Mucosa of descending colon (tissue), 3 donors: ENCODE results near the gene SLC16A12. TPM values are rescaled to one million over a fixed set of nuclear protein-coding genes. Genes with fewer than 3 reads are reported as not detected.

Source experiments
- ATAC-seq: fragments of 200-7000 bp; cut with Tn5 transposase; one replicate; pipeline ENCODE4 v1.9.1; 2020; ENCODE audit warnings: mild to moderate bottlenecking, moderate library complexity
- DNase-seq, 3 donors: peaks; one replicate each; pipeline ENCODE4 v3.0.0-alpha.2; 2020
- H3K36me3 ChIP-seq: fragments of 200-600 bp; one replicate; pipeline ENCODE4 v1.8.0; 2021; ENCODE audit warnings: low read depth, mild to moderate bottlenecking
- H3K4me1 ChIP-seq: fragments of 200-600 bp; one replicate; pipeline ENCODE4 v1.8.0; 2021; ENCODE audit warnings: low read depth, mild to moderate bottlenecking
- H3K4me3 ChIP-seq: fragments of 200-600 bp; one replicate; pipeline ENCODE4 v1.8.0; 2021; ENCODE audit warnings: mild to moderate bottlenecking
- H3K9me3 ChIP-seq: fragments of 200-600 bp; one replicate; pipeline ENCODE4 v1.8.0; 2021; ENCODE audit warnings: mild to moderate bottlenecking
- intact Hi-C, 2 donors: fragments of 100-400 bp; cut with DNase I in 1 of 2; cut with micrococcal nuclease in 1 of 2; formaldehyde crosslinking; loops; one replicate each; pipeline versions ENCODE4 v1.11.0 to v1.11.1; 2022; cut with DNase I, micrococcal nuclease
- total RNA-seq, 3 donors: library from RNA; stranded (reverse); fragmentation: NEBNext Ultra II Directional in 2 of 3; extraction: Animal tissue kit (Norgen Biotek cat#: 25700) in 2 of 3; gene quantifications; one replicate each; pipeline versions ENCODE4 v1.2.1 to v1.2.4, GENCODE V29; 2021 to 2023
- TF ChIP-seq, protein P1 (sequence below): fragments of 200-600 bp; IDR thresholded peaks from one replicate; pipeline ENCODE4 v1.8.0; 2022; ENCODE audit warnings: antibody characterized with exemption, mild to moderate bottlenecking
- donor health status: DM: no; HTN: no; CAD: no; lungs with moderate emphysema.
- donor health status: DM: no; HTN: no; CAD: no.
- donor health status: DM: no; HTN: yes; CAD: no.

SLC16A12 gene
- total RNA-seq, 3 donors from 2014 or later, result 0.12 to 0.47 (median 0.23) TPM

GRCh38 chr10:89468191-89468965 lies 67.0 kb downstream of the SLC16A12 start:
- Histone ChIP-seq H3K4me1 (no peaks in the 10 kb centered on the region), H3K36me3 (no peaks in the 10 kb centered on the region), H3K4me3 (no peak overlapping the region), H3K9me3 (no peaks in the 10 kb centered on the region)
- ATAC-seq, result no peak
- intact Hi-C loops, result no loop called here
- no peak for DNase-seq
- TF ChIP-seq, protein P1, sequence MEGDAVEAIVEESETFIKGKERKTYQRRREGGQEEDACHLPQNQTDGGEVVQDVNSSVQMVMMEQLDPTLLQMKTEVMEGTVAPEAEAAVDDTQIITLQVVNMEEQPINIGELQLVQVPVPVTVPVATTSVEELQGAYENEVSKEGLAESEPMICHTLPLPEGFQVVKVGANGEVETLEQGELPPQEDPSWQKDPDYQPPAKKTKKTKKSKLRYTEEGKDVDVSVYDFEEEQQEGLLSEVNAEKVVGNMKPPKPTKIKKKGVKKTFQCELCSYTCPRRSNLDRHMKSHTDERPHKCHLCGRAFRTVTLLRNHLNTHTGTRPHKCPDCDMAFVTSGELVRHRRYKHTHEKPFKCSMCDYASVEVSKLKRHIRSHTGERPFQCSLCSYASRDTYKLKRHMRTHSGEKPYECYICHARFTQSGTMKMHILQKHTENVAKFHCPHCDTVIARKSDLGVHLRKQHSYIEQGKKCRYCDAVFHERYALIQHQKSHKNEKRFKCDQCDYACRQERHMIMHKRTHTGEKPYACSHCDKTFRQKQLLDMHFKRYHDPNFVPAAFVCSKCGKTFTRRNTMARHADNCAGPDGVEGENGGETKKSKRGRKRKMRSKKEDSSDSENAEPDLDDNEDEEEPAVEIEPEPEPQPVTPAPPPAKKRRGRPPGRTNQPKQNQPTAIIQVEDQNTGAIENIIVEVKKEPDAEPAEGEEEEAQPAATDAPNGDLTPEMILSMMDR, result no peak

DNA sequence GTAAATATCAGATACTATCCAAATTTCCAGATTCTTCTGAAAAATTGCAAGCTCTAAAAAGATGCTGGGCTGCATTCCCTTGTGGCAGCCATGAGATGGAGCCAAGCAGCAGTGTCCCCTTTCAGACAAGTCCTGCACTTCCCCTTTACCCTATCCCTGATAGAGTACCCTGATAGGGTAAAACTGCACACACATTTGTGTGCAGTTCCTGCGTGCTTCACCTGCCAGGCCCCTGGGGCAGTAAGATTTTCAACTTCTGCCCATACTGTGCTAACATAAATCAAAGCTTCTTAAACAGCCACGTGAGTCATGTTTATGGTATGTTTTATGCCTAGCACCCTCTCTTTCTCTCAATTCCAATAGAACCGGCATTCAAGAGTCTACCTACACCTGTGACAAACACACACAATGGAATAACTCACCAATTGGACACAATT lies 68.8 kb downstream of the SLC16A12 start:
- Histone ChIP-seq H3K4me3 (no peak overlapping the region), H3K4me1 (no peaks in the 10 kb centered on the region), H3K36me3 (no peaks in the 10 kb centered on the region), H3K9me3 (no peaks in the 10 kb centered on the region)
- peak; percentile 44 for ATAC-seq
- intact Hi-C loops, result no loop called here
- TF ChIP-seq, protein P1, result no peak
- DNase-seq, result no peak

GRCh38 chr10:89465196-89465595 lies 70.2 kb downstream of the SLC16A12 start:
- intact Hi-C loops, result no loop called here
- ATAC-seq (no peak), DNase-seq (no peak)
- Histone ChIP-seq H3K36me3 (no peaks in the 10 kb centered on the region), H3K4me3 (no peak overlapping the region), H3K4me1 (no peaks in the 10 kb centered on the region), H3K9me3 (no peaks in the 10 kb centered on the region)
- TF ChIP-seq, protein P1, result no peak

DNA sequence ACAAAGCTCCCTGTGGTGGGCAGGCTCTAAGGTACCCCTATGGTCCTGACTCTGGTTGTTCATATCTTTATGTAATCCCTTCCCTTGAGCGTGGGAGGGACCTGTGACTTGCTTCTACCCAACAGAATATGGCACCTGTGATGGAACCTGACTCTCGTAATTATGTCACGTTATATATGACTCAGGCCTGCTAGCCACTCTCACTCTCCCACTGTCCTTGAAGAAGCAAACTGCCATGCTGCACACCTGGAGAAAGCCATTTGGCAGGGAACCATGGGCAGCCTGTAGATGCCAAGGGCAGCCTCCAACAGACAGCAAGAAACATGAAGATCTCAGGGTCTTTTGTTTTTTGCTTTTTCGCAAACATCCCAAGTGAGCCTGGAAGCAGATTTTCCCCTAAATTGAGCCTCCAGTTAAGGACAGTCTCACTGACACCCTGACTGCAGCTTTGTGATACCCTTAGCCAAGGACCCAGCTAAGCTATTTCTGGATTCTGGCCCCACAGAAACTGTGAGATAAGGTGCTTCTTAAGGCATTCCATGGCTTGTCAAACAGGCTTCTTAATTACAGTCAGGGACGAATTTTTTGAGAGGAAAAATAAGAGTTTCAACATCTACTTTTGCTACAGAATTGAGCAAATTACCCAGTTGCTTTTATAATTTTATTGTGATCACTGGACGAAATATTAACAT lies 71.4 kb downstream of the SLC16A12 start:
- H3K4me1 ChIP-seq, result no peaks in the 10 kb centered on the region
- intact Hi-C loops, result no loop called here
- ATAC-seq (no peak), DNase-seq (no peak)
- H3K36me3 ChIP-seq, result no peaks in the 10 kb centered on the region
- TF ChIP-seq, protein P1, result no peak
- no peak overlapping the region for H3K4me3 ChIP-seq
- no peaks in the 10 kb centered on the region for H3K9me3 ChIP-seq

DNA sequence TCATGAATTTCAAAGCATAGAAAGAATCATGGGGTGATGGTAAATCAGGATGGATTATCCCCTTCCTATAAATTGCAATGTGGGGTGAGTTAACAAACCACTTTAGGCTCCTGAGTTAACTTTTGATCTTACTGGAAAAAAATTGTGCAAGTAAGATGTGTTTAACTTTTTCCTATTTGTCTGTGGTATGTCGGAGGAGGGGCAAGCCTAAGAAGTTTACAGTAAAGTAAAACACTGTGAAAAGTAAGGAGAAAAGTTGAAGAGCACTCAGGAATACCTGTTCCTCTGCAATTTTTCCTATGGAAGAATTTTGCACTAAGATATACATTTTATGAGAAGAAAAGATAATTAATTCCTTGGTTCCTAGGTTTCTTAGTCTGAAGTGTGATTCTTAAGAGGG lies 76.6 kb downstream of the SLC16A12 start:
- TF ChIP-seq, protein P1, result no peak
- Histone ChIP-seq H3K36me3 (no peaks in the 10 kb centered on the region), H3K4me3 (no peak overlapping the region), H3K4me1 (no peaks in the 10 kb centered on the region), H3K9me3 (no peaks in the 10 kb centered on the region)
- no peak for DNase-seq
- ATAC-seq, result no peak
- intact Hi-C loops, result no loop called here
